ENCODE data around the gene MESP2.

MESP2 gene

DNA sequence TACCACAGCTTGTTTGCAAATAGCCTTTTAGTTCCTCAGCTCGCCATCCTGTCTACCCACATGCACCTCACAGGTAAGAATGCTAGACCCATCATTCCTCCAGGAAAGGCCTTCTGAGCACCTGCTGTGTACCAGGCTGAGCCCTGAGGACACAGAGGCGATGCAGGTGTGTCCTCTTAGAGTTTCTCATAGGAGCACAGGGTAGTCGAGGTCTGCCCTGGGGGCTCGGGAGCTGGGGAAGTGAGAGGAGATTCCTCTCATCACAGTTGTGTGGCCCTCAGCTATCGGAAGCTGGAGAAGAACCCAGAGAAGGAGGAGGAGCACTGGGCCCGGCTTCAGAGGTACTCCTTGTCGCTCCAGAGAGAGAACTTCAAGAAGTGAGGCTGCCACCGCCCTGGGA is 33.1 kb upstream of the MESP2 start:
- H3K4me3 ChIP-seq (ENCODE audit: low read depth, low read length), result no peak overlapping the region
- no peak for DNase-seq (ENCODE audit: low read depth)
- TF ChIP-seq, protein P1, sequence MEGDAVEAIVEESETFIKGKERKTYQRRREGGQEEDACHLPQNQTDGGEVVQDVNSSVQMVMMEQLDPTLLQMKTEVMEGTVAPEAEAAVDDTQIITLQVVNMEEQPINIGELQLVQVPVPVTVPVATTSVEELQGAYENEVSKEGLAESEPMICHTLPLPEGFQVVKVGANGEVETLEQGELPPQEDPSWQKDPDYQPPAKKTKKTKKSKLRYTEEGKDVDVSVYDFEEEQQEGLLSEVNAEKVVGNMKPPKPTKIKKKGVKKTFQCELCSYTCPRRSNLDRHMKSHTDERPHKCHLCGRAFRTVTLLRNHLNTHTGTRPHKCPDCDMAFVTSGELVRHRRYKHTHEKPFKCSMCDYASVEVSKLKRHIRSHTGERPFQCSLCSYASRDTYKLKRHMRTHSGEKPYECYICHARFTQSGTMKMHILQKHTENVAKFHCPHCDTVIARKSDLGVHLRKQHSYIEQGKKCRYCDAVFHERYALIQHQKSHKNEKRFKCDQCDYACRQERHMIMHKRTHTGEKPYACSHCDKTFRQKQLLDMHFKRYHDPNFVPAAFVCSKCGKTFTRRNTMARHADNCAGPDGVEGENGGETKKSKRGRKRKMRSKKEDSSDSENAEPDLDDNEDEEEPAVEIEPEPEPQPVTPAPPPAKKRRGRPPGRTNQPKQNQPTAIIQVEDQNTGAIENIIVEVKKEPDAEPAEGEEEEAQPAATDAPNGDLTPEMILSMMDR (IDR thresholded peaks at IDR 0.05; ENCODE audit: insufficient read depth, low read depth, low read length, missing control alignments), result no peak

DNA sequence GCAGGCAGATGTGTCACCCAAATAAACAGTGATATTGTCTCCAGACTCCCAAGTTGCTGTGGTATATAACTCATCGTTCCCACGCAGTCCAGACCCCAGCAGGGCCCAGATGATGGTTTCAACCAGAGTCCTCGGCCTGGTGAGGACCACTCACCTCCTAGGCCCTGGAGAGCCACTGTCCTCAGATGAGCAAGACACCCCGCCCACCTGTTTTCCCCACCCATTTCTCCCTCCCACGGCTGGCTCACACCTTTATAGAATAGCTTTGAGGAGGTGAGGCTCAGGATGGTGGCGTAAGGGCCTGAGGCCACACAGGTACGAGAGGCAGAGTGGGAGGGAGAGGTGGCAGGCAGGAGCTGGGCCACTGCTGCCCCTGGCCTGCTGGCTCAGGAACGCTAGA is 32.5 kb upstream of the MESP2 start:
- DNase-seq (ENCODE audit: low read depth), result no peak
- TF ChIP-seq, protein P1 (IDR thresholded peaks at IDR 0.05; ENCODE audit: insufficient read depth, low read depth, low read length, missing control alignments), result no peak
- no peak overlapping the region for H3K4me3 ChIP-seq (ENCODE audit: low read depth, low read length)

DNA sequence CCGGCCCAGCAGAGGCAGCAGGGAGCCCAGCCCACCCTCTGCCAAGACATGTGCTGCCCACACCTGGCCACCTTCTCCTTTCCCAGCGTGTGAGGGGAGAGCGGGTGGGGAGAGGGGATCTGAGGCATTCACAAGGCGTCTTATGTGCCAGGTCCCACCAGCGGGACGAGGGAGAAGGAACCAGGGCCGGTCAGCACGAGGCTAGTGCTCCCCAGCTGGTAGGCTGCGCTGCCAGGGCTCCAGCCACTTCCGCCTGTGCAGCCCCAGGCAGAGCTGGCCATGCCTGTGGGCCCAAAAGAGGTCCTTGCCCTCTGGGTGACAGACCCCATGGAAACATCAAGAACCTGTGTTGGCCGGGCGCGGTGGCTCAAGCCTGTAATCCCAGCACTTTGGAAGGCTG is 31.0 kb upstream of the MESP2 start:
- TF ChIP-seq, protein P1 (IDR thresholded peaks at IDR 0.05; ENCODE audit: insufficient read depth, low read depth, low read length, missing control alignments), result no peak
- DNase-seq (ENCODE audit: low read depth), result no peak
- H3K4me3 ChIP-seq (ENCODE audit: low read depth, low read length), result no peak overlapping the region

DNA sequence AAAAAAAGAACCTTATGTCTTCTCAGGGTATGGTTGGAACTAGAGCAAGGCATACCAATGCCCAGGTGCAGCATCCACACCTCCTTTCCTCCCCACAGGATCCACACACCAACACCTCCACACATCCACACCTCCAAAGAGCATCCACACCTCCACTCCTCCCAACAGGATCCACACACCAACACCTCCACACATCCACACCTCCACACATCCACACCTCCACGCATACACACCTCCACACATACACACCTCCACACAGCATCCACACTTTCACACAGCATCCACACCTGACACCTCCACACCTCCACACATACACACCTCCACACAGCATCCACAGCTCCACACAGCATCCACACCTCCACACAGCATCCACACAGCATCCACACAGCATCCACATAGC is 30.4 kb upstream of the MESP2 start:
- H3K4me3 ChIP-seq (ENCODE audit: low read depth, low read length), result no peak overlapping the region
- TF ChIP-seq, protein P1 (IDR thresholded peaks at IDR 0.05; ENCODE audit: insufficient read depth, low read depth, low read length, missing control alignments), result no peak
- no peak for DNase-seq (ENCODE audit: low read depth)

DNA sequence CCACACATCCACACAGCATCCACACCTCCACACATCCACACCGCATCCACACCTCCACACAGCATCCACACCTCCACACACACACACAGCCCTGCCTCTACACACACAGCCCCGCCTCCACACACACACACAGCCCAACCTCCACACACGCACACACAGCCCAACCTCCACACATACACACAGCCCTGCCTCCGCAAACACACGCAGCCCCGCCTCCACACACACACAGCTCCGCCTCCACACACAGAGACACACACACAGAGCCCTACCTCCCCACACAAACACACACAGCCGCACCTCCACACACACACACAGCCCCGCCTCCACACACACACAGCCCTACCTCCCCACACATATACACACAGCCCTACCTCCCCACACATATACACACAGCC is 29.7 kb upstream of the MESP2 start:
- DNase-seq (ENCODE audit: low read depth), result no peak
- TF ChIP-seq, protein P1 (IDR thresholded peaks at IDR 0.05; ENCODE audit: insufficient read depth, low read depth, low read length, missing control alignments), result no peak
- H3K4me3 ChIP-seq (ENCODE audit: low read depth, low read length), result no peak overlapping the region

DNA sequence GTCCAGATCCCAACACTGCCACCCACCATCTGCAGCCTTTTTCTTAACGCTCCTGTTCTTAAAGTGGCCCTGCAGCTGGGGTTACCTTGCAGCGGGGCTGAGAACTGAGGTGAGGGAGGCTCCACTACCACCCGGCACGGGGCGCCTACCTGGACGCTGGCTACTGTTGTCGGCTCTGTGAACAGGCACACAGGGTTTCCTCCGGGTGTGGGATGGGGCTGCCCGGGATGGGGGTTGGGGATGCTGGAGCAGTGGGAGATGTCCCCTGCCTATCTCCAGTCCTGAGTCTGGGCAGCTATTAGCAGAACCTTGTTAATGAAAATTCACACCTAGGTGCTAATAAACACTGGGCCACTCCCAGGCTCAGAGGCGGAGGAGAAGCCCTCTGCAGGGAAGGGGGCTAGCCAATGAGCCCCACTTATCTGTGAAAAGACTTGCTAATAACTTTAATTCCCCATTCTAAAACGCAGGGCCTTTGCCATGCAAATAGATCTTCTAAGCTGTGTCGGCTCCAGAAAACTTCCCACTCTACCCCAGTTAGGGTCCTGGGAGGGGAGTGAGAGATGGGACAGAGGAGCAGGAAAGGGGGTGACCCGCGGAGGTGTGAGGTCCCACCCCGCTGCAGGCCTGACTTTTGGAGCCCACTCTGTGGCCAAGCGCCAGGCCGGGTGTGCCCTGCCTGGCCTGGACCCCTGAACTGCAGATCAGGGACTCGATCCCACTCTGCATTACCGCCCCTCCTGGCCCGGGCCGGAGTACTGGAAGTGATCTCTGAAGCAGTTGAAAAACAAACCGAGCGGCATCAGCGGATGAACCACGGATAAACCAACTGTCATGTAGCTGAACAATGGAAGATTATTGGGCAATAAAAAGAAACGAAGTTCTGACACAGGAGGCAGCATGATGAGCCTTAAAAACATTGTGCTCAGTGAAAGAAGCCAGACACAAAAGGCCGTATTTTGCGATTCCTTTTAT is 28.1 kb upstream of the MESP2 start:
- TF ChIP-seq, protein P1 (IDR thresholded peaks at IDR 0.05; ENCODE audit: insufficient read depth, low read depth, low read length, missing control alignments), result no peak
- no peak for DNase-seq (ENCODE audit: low read depth)
- no peak overlapping the region for H3K4me3 ChIP-seq (ENCODE audit: low read depth, low read length)
